ENCODE results near the gene PDE8A. TPM values are rescaled to one million over a fixed set of nuclear protein-coding genes. Genes with fewer than 3 reads are reported as not detected.
"Not testable (repeated sequence)": the region's sequence is repeated elsewhere in the genome, so short reads cannot be mapped to it uniquely, and the experiment has no call there.

The PDE8A gene
- total and polyA plus RNA-seq, 2 donors (not counting 1 experiment from before 2014, with no cell fraction given) = 17.4 to 51.1 TPM

DNA sequence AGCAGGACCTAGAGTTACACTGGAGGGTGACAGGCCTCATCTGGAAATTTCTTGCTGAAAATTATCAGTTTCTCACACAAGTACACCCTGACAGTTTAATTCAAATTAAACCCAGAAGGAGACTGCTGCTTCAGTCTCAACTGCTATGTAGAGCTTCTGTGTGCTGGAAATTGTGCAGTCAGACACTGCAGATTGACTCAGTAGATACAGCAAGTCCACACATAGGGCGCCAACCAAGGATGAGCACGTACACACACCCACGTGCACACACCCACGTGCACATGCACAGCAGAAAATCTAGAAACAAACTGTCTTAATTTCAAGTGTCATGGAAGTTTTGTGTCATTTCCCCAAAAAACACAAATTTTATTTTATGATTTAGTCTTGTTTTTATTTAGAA is 192.9 kb downstream of the PDE8A start:
- no peak overlapping the region for H3K4me3 Mint-ChIP-seq
- Histone ChIP-seq H3K4me1 (ENCODE audit: control insufficient read depth in 2 of 2, insufficient read depth in 2 of 2, low read length in 2 of 2) (no peaks in the 10 kb centered on the region), H3K4me3 (ENCODE audit: control extremely low read depth in 1 of 5, extremely low read depth in 1 of 5, insufficient read depth in 1 of 5, low read depth in 2 of 5, low read length in 4 of 5) (no peak overlapping the region), H2AFZ (ENCODE audit: insufficient read depth, low read depth, low read length, poor library complexity, severe bottlenecking) (no peak overlapping the region), H3K9me3 (ENCODE audit: control extremely low read depth in 1 of 3, control insufficient read depth in 2 of 3, insufficient read depth in 1 of 3, low read length in 2 of 3) (peaks cover 1 to 27% (median 10%) of the 10 kb centered on the region in 3 donors), H3K27me3 (replicated peaks in 1 of 4; ENCODE audit: control extremely low read depth in 1 of 4, control insufficient read depth in 3 of 4, insufficient read depth in 4 of 4, low read length in 3 of 4) (peaks cover 0 to 23% (median 11%) of the 10 kb centered on the region in 4 experiments), H3K9ac (ENCODE audit: low read length) (no peak overlapping the region), H3K36me3 (replicated peaks in 1 of 2; ENCODE audit: control extremely low read depth in 1 of 2, control insufficient read depth in 1 of 2, extremely low read depth in 1 of 2, insufficient read depth in 2 of 2, low read length in 1 of 2) (no peaks in the 10 kb centered on the region), H3K79me2 (ENCODE audit: control insufficient read depth, insufficient read depth, low read length) (no peaks in the 10 kb centered on the region), H4K20me1 (ENCODE audit: control insufficient read depth, insufficient read depth, low read length, poor library complexity, severe bottlenecking) (no peaks in the 10 kb centered on the region), H3K4me2 (replicated peaks; ENCODE audit: low read depth, low read length, poor library complexity, severe bottlenecking) (no peak overlapping the region), H3K27ac (ENCODE audit: low read length in 2 of 2) (no peak overlapping the region)
- CTCF ChIA-PET = no interaction called here
- intact Hi-C loops (cut with micrococcal nuclease) = no loop called here
- WGBS (ENCODE audit: insufficient coverage) = 100% methylated on average over 2 of the region's 4 CpGs
- TF ChIP-seq EZH2 (IDR thresholded peaks at IDR 0.05; ENCODE audit: borderline replicate concordance, insufficient read depth, low read depth, low read length, poor library complexity, severe bottlenecking) (no peak), CTCF (IDR thresholded peaks at IDR 0.05) (no peak)
- peaks cover 12% of the 10 kb centered on the region for H3K9me3 Mint-ChIP-seq (ENCODE audit: insufficient read depth)
- DNase-seq = no peak
- H3K27me3 Mint-ChIP-seq = peaks cover 36% of the 10 kb centered on the region
- no peaks in the 10 kb centered on the region for H3K4me1 Mint-ChIP-seq
- no peak for ATAC-seq (ENCODE audit: low read depth)
- H3K27ac Mint-ChIP-seq = no peak overlapping the region
- POLR2A ChIA-PET = no interaction called here

GRCh38 chr15:85177042-85177515 is 195.4 kb downstream of the PDE8A start:
- CTCF ChIA-PET; H3K4me2 ChIP-seq (replicated peaks; ENCODE audit: low read depth, low read length, poor library complexity, severe bottlenecking); intact Hi-C loops (cut with micrococcal nuclease); ATAC-seq (ENCODE audit: low read depth); H3K79me2 ChIP-seq (ENCODE audit: control insufficient read depth, insufficient read depth, low read length); H4K20me1 ChIP-seq (ENCODE audit: control insufficient read depth, insufficient read depth, low read length, poor library complexity, severe bottlenecking); H3K4me3 ChIP-seq (ENCODE audit: control extremely low read depth in 1 of 5, extremely low read depth in 1 of 5, insufficient read depth in 1 of 5, low read depth in 2 of 5, low read length in 4 of 5); H3K4me1 Mint-ChIP-seq; H2AFZ ChIP-seq (ENCODE audit: insufficient read depth, low read depth, low read length, poor library complexity, severe bottlenecking); H3K36me3 ChIP-seq (replicated peaks in 1 of 2; ENCODE audit: control extremely low read depth in 1 of 2, control insufficient read depth in 1 of 2, extremely low read depth in 1 of 2, insufficient read depth in 2 of 2, low read length in 1 of 2); H3K9me3 Mint-ChIP-seq (ENCODE audit: insufficient read depth); H3K27ac ChIP-seq (ENCODE audit: low read length in 2 of 2); POLR2A ChIA-PET; H3K9ac ChIP-seq (ENCODE audit: low read length); DNase-seq; H3K27ac Mint-ChIP-seq; H3K27me3 ChIP-seq (replicated peaks in 1 of 4; ENCODE audit: control extremely low read depth in 1 of 4, control insufficient read depth in 3 of 4, insufficient read depth in 4 of 4, low read length in 3 of 4); H3K4me3 Mint-ChIP-seq; H3K4me1 ChIP-seq (ENCODE audit: control insufficient read depth in 2 of 2, insufficient read depth in 2 of 2, low read length in 2 of 2): not testable (repeated sequence)
- H3K9me3 ChIP-seq (ENCODE audit: control extremely low read depth in 1 of 3, control insufficient read depth in 2 of 3, insufficient read depth in 1 of 3, low read length in 2 of 3) = peaks cover 0 to 13% (median 0%) of the 10 kb centered on the region in 3 donors
- H3K27me3 Mint-ChIP-seq = peaks cover 20% of the 10 kb centered on the region
- 97% methylated on average over 3 of the region's 8 CpGs for WGBS (ENCODE audit: insufficient coverage)

All from B cell (primary cell).